ENCODE measurements around the gene GKN2. TPM values are rescaled to one million over a fixed set of nuclear protein-coding genes. Genes with fewer than 3 reads are reported as not detected.

Gene GKN2
- total and polyA plus RNA-seq, 9 of the 15 experiments (the other 6 are each of a cell fraction or from before 2014, with no cell fraction given), result not detected

DNA sequence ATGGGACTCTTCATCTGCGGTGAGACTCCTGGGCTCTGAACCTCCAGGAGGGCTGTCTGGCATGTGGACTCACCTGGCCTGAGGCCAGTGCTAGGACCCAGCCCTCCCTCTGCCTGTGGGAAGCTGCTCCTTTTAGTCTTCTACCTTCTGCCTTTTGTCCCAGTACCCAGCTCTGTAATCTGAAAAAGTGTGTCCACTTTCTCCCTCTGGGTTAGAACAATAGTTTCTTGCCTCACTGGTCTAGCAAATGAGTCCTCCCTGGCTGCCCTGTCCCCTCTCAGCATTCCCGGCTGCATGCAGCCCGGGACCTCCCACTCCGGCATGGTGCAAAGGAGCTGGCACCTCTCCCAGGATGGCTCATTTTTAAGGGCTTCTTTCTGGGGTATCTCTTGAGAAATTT is 25.9 kb downstream of the GKN2 start:
- H3K79me2 ChIP-seq (ENCODE audit: control insufficient read depth, insufficient read depth, low read length), result no peaks in the 10 kb centered on the region
- H3K4me1 ChIP-seq (replicated peaks in 1 of 2; ENCODE audit: control insufficient read depth in 2 of 2, insufficient read depth in 2 of 2, low read length in 2 of 2), result no peaks in the 10 kb centered on the region
- TF ChIP-seq NR2C2 (CRISPR knock-in tag; IDR thresholded peaks at IDR 0.05) (no peak), NR2C2 (tag; IDR thresholded peaks at IDR 0.05) (no peak), TEAD1 (CRISPR knock-in tag; IDR thresholded peaks at IDR 0.05) (no peak), HDAC1 (IDR thresholded peaks at IDR 0.05) (no peak), ZNF561 (CRISPR knock-in tag; conservative IDR thresholded peaks at IDR 0.05) (no peak)
- TF ChIP-seq, protein P1, sequence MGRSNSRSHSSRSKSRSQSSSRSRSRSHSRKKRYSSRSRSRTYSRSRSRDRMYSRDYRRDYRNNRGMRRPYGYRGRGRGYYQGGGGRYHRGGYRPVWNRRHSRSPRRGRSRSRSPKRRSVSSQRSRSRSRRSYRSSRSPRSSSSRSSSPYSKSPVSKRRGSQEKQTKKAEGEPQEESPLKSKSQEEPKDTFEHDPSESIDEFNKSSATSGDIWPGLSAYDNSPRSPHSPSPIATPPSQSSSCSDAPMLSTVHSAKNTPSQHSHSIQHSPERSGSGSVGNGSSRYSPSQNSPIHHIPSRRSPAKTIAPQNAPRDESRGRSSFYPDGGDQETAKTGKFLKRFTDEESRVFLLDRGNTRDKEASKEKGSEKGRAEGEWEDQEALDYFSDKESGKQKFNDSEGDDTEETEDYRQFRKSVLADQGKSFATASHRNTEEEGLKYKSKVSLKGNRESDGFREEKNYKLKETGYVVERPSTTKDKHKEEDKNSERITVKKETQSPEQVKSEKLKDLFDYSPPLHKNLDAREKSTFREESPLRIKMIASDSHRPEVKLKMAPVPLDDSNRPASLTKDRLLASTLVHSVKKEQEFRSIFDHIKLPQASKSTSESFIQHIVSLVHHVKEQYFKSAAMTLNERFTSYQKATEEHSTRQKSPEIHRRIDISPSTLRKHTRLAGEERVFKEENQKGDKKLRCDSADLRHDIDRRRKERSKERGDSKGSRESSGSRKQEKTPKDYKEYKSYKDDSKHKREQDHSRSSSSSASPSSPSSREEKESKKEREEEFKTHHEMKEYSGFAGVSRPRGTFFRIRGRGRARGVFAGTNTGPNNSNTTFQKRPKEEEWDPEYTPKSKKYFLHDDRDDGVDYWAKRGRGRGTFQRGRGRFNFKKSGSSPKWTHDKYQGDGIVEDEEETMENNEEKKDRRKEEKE (IDR thresholded peaks at IDR 0.05; ENCODE audit: borderline replicate concordance in 1 of 2, control insufficient read depth in 1 of 2, low read depth in 2 of 2, low read length in 1 of 2), result no peak
- TF ChIP-seq, protein P2, sequence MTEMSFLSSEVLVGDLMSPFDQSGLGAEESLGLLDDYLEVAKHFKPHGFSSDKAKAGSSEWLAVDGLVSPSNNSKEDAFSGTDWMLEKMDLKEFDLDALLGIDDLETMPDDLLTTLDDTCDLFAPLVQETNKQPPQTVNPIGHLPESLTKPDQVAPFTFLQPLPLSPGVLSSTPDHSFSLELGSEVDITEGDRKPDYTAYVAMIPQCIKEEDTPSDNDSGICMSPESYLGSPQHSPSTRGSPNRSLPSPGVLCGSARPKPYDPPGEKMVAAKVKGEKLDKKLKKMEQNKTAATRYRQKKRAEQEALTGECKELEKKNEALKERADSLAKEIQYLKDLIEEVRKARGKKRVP (CRISPR knock-in tag; IDR thresholded peaks at IDR 0.05), result no peak
- H4K20me1 ChIP-seq (replicated peaks; ENCODE audit: control insufficient read depth, insufficient read depth, low read length), result no peaks in the 10 kb centered on the region
- in situ Hi-C loops (cut with MboI), result loop anchor here (10.0 kb wide), 1 partner anchor 182 kb away; no protein-coding TSS in a partner anchor
- H3K9ac ChIP-seq (ENCODE audit: insufficient read depth in 1 of 2, low read depth in 2 of 2, low read length in 2 of 2), result no peak overlapping the region
- CTCF ChIA-PET (ENCODE audit: low intra/inter-chr PET ratio), result interaction anchor here (0.6 to 3.3 kb wide), 4 partner anchors 117 to 381 kb away, joined by 4 to 24 read pairs (median 14); no protein-coding TSS in a partner anchor
- H3K36me3 ChIP-seq (ENCODE audit: control insufficient read depth, insufficient read depth, low read length), result no peaks in the 10 kb centered on the region
- H3K27me3 ChIP-seq (ENCODE audit: control insufficient read depth in 2 of 2, insufficient read depth in 2 of 2, low read length in 2 of 2), result peaks cover 2 to 9% of the 10 kb centered on the region in 2 experiments; a peak in 2 of 5 replicates
- BruUV-seq (replicated peaks), result no TSS peak
- no peak overlapping the region for H3K4me3 ChIP-seq
- no peak for DNase-seq (ENCODE audit: extremely low read depth in 1 of 4, low spot score in 3 of 4)
- no peak for ATAC-seq
- H2AFZ ChIP-seq (ENCODE audit: low read depth, low read length), result no peak overlapping the region
- no peaks in the 10 kb centered on the region for H3K9me3 ChIP-seq (replicated peaks; ENCODE audit: control insufficient read depth, insufficient read depth, low read depth, low read length)
- POLR2A ChIA-PET, result interaction anchor here (0.5 to 1.0 kb wide), 3 partner anchors 22 to 222 kb away, joined by 3 read pairs; no protein-coding TSS in a partner anchor
- H3K4me2 ChIP-seq (ENCODE audit: insufficient read depth, low read length), result no peak overlapping the region
- 6% methylated on average over 4 of the region's 4 CpGs for WGBS (ENCODE audit: insufficient coverage, low coverage, missing lambda C conversion rate)
- H3K27ac ChIP-seq (ENCODE audit: extremely low read depth, low read depth, low read length), result no peak overlapping the region
- no peaks in the 10 kb centered on the region for H3K9me1 ChIP-seq (ENCODE audit: control insufficient read depth, insufficient read depth, low read length)
- FAIRE-seq, result no peak
- intact Hi-C loops (cut with micrococcal nuclease), result loop anchor here (5.0 kb wide), 1 partner anchor 219 kb away; no protein-coding TSS in a partner anchor

All from K562 (cell line).